CD4-positive, alpha-beta T cell treated with Interleukin-12 subunit alpha and Interleukin-12 subunit beta, for 1 hour (primary cell): ENCODE measurements around the gene NDUFA6.
A peak's percentile ranks its signal among the peaks of the same experiment; 100 is the strongest.
"Not testable (repeated sequence)": the region's sequence is repeated elsewhere in the genome, so short reads cannot be mapped to it uniquely, and the experiment has no call there.

Experiments
- DNase-seq: peaks from one replicate; pipeline ENCODE4 v3.0.0-alpha.2; 2020

Gene NDUFA6

GRCh38 chr22:42090596-42091454 is at the start of gene NDUFA6:
Gene NDUFA6 (minus strand): TSS chr22:42090772. CDS start chr22:42090744, 28 bp downstream.
- peak; percentile 100 for DNase-seq

GRCh38 chr22:42140153-42140552 is 49.6 kb upstream of the NDUFA6 start:
- DNase-seq = not testable (repeated sequence)

- DNase-seq = not testable (repeated sequence)
Observed at GRCh38 chr22:42139508-42139907, 48.9 kb upstream of the NDUFA6 start.

GRCh38 chr22:42138972-42139371 is 48.4 kb upstream of the NDUFA6 start:
- DNase-seq = no peak

GRCh38 chr22:42138122-42138770 is 47.7 kb upstream of the NDUFA6 start:
- DNase-seq = no peak

- not testable (repeated sequence) for DNase-seq
Observed at GRCh38 chr22:42135688-42136087, 45.1 kb upstream of the NDUFA6 start.

- no peak for DNase-seq
Observed at GRCh38 chr22:42134100-42135020, 43.8 kb upstream of the NDUFA6 start.

- no peak for DNase-seq
Observed at GRCh38 chr22:42132457-42132856, 41.9 kb upstream of the NDUFA6 start.

- no peak for DNase-seq
Observed at GRCh38 chr22:42131562-42131961, 41.0 kb upstream of the NDUFA6 start.

- DNase-seq = not testable (repeated sequence)
Observed at GRCh38 chr22:42130639-42131431, 40.3 kb upstream of the NDUFA6 start, which contains the start of gene CYP2D6. Gene CYP2D6 (minus strand): TSS chr22:42130810. CDS start chr22:42130791, 19 bp downstream.

- DNase-seq = not testable (repeated sequence)
Observed at GRCh38 chr22:42130182-42130581, 39.6 kb upstream of the NDUFA6 start.

- not testable (repeated sequence) for DNase-seq
Observed at GRCh38 chr22:42128776-42129694, 38.5 kb upstream of the NDUFA6 start.

GRCh38 chr22:42128007-42128406 is 37.4 kb upstream of the NDUFA6 start:
- DNase-seq = not testable (repeated sequence)

GRCh38 chr22:42127606-42128005 is 37.0 kb upstream of the NDUFA6 start:
- DNase-seq = no peak

GRCh38 chr22:42123529-42123928 is 33.0 kb upstream of the NDUFA6 start:
- not testable (repeated sequence) for DNase-seq

- DNase-seq = peak; percentile 53
Observed at GRCh38 chr22:42120231-42121021, 29.9 kb upstream of the NDUFA6 start.

GRCh38 chr22:42116848-42117424 is 26.4 kb upstream of the NDUFA6 start:
- no peak for DNase-seq

- DNase-seq = not testable (repeated sequence)
Observed at GRCh38 chr22:42115420-42115830, 24.9 kb upstream of the NDUFA6 start.

- no peak for DNase-seq
Observed at GRCh38 chr22:42114721-42115120, 24.1 kb upstream of the NDUFA6 start.

- not testable (repeated sequence) for DNase-seq
Observed at GRCh38 chr22:42112793-42113192, 22.2 kb upstream of the NDUFA6 start.
